Activated CD4-positive, alpha-beta memory T cell treated with anti-CD3 and anti-CD28 coated beads, Interleukin-2, amount 10 ng/mL, durations not matched to agents 7 days and 5 days (primary cell): Measurements from ENCODE around the gene ZNF236. TPM values are rescaled to one million over a fixed set of nuclear protein-coding genes. Genes with fewer than 3 reads are reported as not detected.

Experiments
- CTCF ChIA-PET: fragments of 350-600 bp; sonication (Branson Sonifier 250); formaldehyde crosslinking; loops from one replicate; lab custom pipeline; 2021; ENCODE audit warnings: antibody characterized with exemption, inconsistent platforms; lab: Charles Lee
- POLR2A ChIA-PET: fragments of 350-600 bp; sonication (Branson Sonifier 250); formaldehyde crosslinking; loops from one replicate; lab custom pipeline; 2021; ENCODE audit warnings: antibody characterized with exemption; lab: Charles Lee
- DNase-seq: peaks from one replicate; pipeline ENCODE4 v3.0.0-alpha.2; 2020
- H3K27ac Mint-ChIP-seq: one replicate; pipeline ENCODE4 v1.8.0; 2021; ENCODE audit warnings: mild to moderate bottlenecking, mixed read lengths
- H3K27me3 Mint-ChIP-seq: one replicate; pipeline ENCODE4 v1.8.0; 2021; ENCODE audit warnings: mixed read lengths
- H3K36me3 Mint-ChIP-seq: one replicate; pipeline ENCODE4 v1.8.0; 2021; ENCODE audit warnings: low read depth, mixed read lengths
- H3K4me1 Mint-ChIP-seq: one replicate; pipeline ENCODE4 v1.8.0; 2021; ENCODE audit warnings: mixed read lengths
- H3K4me3 Mint-ChIP-seq: one replicate; pipeline ENCODE4 v1.8.0; 2021; ENCODE audit warnings: mild to moderate bottlenecking, mixed read lengths
- H3K9me3 Mint-ChIP-seq: one replicate; pipeline ENCODE4 v1.8.0; 2021; ENCODE audit warnings: mixed read lengths
- total RNA-seq, 2 experiments: library from RNA; stranded (reverse); gene quantifications; one replicate each; pipeline ENCODE4 v1.2.3, GENCODE V29; 2021

The ZNF236 gene
- total RNA-seq, 2 experiments from 2014 or later: 17.9 to 20.2 TPM

DNA sequence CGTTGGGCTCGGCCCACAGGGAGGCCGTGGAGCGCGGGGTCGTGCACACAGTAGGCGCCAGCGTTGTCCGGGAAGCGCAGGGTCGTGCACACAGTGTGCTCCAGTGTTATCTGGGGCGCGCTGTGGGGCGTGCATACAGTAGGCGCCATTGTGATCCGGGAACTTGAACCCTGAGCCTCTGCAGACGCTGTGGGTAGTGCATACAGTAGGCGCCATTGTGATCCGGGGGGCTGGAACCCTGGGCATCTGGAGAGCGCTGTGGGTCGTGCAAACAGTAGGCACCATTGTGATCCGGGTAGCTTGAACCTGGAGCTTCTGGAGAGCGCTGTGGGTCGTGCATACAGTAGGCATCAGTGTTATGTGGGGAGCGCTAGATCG, 793 bp downstream of the ZNF236 start:
- POLR2A ChIA-PET: interaction anchor here (0.8 to 2.9 kb wide), 4 partner anchors 8 to 310 kb away, joined by 3 to 9 read pairs (median 3); partner anchors contain the start of gene MBP
- peak overlapping the region; percentile 79 for H3K4me3 Mint-ChIP-seq
- CTCF ChIA-PET: interaction anchor here (1.2 kb wide), 1 partner anchor 21 kb away, joined by 7 read pairs; no protein-coding TSS in a partner anchor
- H3K4me1 Mint-ChIP-seq: peaks cover 54% of the 10 kb centered on the region
- peak overlapping the region; percentile 72 for H3K27ac Mint-ChIP-seq
- H3K36me3 Mint-ChIP-seq: peaks cover 19% of the 10 kb centered on the region
- DNase-seq: no peak
- no peaks in the 10 kb centered on the region for H3K9me3 Mint-ChIP-seq
- H3K27me3 Mint-ChIP-seq: no peaks in the 10 kb centered on the region

GRCh38 chr18:76823587-76824011, 1.2 kb downstream of the ZNF236 start:
- POLR2A ChIA-PET: interaction anchor here (0.8 to 2.9 kb wide), 5 partner anchors 9 to 309 kb away, joined by 3 to 9 read pairs (median 3); partner anchors contain the start of gene MBP
- H3K36me3 Mint-ChIP-seq: peaks cover 15% of the 10 kb centered on the region
- H3K9me3 Mint-ChIP-seq: no peaks in the 10 kb centered on the region
- peaks cover 51% of the 10 kb centered on the region for H3K4me1 Mint-ChIP-seq
- CTCF ChIA-PET: interaction anchor here (1.1 to 1.2 kb wide), 2 partner anchors 21 to 25 kb away, joined by 3 to 7 read pairs; no protein-coding TSS in a partner anchor
- no peaks in the 10 kb centered on the region for H3K27me3 Mint-ChIP-seq
- no peak for DNase-seq
- H3K27ac Mint-ChIP-seq: peak overlapping the region; percentile 72
- H3K4me3 Mint-ChIP-seq: peak overlapping the region; percentile 79

DNA sequence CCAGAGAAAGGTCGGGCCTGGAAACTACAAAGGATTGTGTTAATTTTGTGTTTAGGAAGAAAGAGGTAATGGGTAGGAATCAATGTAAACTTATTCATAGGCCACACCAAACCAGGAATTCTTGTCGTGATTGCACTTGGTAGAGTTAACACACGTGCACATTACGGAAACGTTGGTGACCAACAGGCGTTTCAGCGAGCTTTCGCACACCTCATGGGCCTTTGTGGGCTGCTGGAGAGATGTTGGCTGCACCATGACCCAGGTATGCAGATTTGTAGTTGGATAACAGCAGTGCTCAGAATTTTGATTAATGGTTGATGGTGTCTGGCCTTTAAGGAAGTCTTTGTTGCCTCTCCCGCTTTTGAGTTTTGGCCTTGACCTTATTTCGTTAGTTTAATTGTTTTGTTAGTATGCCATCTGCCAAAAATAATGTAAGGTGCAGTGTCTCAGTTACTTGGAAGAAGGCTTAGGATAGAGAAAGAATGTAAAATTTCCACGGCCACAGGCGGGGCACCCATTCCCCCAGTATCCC, 1.9 kb downstream of the ZNF236 start:
- Mint-ChIP-seq H3K27me3 (no peaks in the 10 kb centered on the region), H3K9me3 (no peaks in the 10 kb centered on the region), H3K4me3 (peak overlapping the region; percentile 79), H3K36me3 (peaks cover 15% of the 10 kb centered on the region), H3K4me1 (peaks cover 48% of the 10 kb centered on the region), H3K27ac (peak overlapping the region; percentile 52)
- ChIA-PET POLR2A (interaction anchor here (1.0 to 1.3 kb wide), 3 partner anchors 9 to 139 kb away, joined by 3 read pairs; no protein-coding TSS in a partner anchor), CTCF (interaction anchor here (1.1 to 1.2 kb wide), 2 partner anchors 22 to 24 kb away, joined by 3 to 7 read pairs; no protein-coding TSS in a partner anchor)
- no peak for DNase-seq

GRCh38 chr18:76824754-76825153, 2.4 kb downstream of the ZNF236 start:
- POLR2A ChIA-PET: interaction anchor here (1.1 kb wide), 1 partner anchor 138 kb away, joined by 3 read pairs; no protein-coding TSS in a partner anchor
- DNase-seq: no peak
- peaks cover 14% of the 10 kb centered on the region for H3K36me3 Mint-ChIP-seq
- CTCF ChIA-PET: interaction anchor here (1.1 kb wide), 1 partner anchor 24 kb away, joined by 3 read pairs; no protein-coding TSS in a partner anchor
- no peaks in the 10 kb centered on the region for H3K9me3 Mint-ChIP-seq
- peaks cover 44% of the 10 kb centered on the region for H3K4me1 Mint-ChIP-seq
- peak overlapping the region; percentile 48 for H3K27ac Mint-ChIP-seq
- H3K27me3 Mint-ChIP-seq: no peaks in the 10 kb centered on the region
- H3K4me3 Mint-ChIP-seq: peak overlapping the region; percentile 40

DNA sequence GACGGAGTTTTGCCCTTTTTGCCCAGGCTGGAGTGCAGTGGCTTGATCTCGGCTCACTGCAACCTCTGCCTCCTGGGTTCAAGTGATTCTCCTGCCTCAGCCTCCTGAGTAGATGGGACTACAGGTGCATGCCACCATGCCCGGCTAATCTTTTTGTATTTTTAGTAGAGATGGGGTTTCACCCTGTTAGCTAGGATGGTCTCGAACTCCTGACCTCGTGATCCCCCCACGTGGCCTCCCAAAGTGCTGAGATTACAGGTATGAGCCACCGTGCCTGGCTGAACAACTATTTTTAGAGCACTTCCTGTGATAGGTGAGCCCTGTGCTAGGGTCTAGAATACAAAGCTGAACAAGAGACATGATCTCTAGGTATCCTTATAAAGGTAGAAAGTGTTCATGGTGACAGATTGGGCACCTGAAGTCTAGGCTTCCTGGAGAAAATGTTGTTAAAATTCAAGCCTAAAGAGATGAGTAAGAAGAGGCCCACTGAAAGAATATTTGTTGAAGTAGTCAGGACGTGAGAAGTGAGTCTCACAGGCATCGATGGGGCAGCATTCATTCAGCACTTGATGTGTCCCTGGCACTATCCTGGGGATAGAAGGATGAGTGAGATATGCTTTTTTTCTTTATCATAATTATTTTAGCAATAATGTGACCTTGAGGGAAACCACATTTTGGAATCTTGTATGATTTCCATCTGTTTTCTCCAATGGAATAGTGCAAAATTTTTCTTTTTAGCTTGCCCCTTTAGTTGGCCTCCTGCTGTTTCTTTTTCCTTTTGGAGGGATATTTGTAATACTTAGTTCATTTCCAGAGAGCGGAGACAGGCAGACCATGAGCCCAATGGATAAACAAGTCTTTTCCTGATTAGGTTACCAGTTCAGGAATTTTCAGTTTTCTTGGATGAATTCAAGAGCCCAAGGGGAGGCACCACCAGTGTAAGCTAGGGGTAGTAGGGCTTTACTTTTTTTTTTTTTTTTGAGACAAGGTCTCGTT, 5.1 kb downstream of the ZNF236 start:
- DNase-seq: no peak

GRCh38 chr18:76834379-76834778, 12.0 kb downstream of the ZNF236 start:
- CTCF ChIA-PET: no interaction called here
- POLR2A ChIA-PET: no interaction called here
- Mint-ChIP-seq H3K4me1 (peaks cover 11% of the 10 kb centered on the region), H3K4me3 (no peak overlapping the region), H3K27ac (no peak overlapping the region), H3K9me3 (no peaks in the 10 kb centered on the region), H3K36me3 (peaks cover 10% of the 10 kb centered on the region), H3K27me3 (no peaks in the 10 kb centered on the region)
- DNase-seq: no peak

More for the DNA sequence above, 5.1 kb downstream of the ZNF236 start:
- no peaks in the 10 kb centered on the region for H3K27me3 Mint-ChIP-seq
- no peaks in the 10 kb centered on the region for H3K9me3 Mint-ChIP-seq
- no peak overlapping the region for H3K27ac Mint-ChIP-seq
- ChIA-PET POLR2A (no interaction called here), CTCF (interaction anchor here (1.8 kb wide), 1 partner anchor 24 kb away, joined by 8 read pairs; no protein-coding TSS in a partner anchor)
- peaks cover 33% of the 10 kb centered on the region for H3K4me1 Mint-ChIP-seq
- H3K4me3 Mint-ChIP-seq: no peak overlapping the region
- peaks cover 13% of the 10 kb centered on the region for H3K36me3 Mint-ChIP-seq

DNA sequence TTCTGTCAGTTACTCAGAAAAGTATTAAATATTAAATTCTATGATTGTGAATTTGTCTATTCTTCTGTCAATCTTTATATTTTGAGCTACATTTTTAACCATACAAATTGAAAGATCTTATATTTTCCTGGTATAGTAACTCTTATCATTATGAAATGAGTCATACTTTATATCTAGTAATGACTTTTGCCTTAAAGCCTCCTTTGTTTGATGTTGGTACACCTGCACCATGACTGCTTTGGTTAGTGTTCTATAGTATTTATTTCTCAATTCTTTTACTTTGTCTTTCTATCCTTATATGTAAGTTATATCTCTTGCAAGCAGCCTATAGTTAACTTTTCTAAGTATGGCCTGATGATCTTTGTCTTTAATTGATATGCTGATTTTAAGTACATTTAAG, 13.0 kb downstream of the ZNF236 start:
- Mint-ChIP-seq H3K4me1 (peaks cover 11% of the 10 kb centered on the region), H3K27ac (no peak overlapping the region), H3K4me3 (no peak overlapping the region), H3K36me3 (peaks cover 10% of the 10 kb centered on the region), H3K27me3 (no peaks in the 10 kb centered on the region), H3K9me3 (no peaks in the 10 kb centered on the region)
- ChIA-PET CTCF (interaction anchor here (1.7 kb wide), 1 partner anchor 32 kb away, joined by 7 read pairs; no protein-coding TSS in a partner anchor), POLR2A (no interaction called here)
- no peak for DNase-seq

DNA sequence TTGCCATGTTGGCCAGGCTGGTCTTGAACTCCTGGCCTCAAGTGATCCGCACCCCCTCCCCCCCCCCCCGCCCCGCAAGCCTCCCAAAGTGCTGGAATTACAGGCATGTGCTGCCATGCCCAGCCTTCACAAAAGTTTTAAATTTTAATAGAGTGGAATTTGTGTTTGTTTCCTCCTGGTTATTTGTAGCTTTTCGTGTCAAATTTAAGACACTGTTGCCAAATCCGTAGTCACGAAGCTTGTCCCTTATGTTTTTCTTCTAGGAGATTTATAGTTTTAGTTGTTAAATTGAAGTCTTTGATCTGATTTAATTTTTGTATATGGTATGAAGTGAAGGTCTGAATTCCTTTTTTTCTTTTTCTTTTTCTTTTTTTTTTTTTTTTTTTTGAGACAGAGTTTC, 14.7 kb downstream of the ZNF236 start:
- no peak for DNase-seq
- Mint-ChIP-seq H3K27me3 (no peaks in the 10 kb centered on the region), H3K4me3 (no peak overlapping the region), H3K4me1 (peaks cover 11% of the 10 kb centered on the region), H3K27ac (no peak overlapping the region), H3K9me3 (no peaks in the 10 kb centered on the region), H3K36me3 (peaks cover 5% of the 10 kb centered on the region)
- ChIA-PET POLR2A (no interaction called here), CTCF (interaction anchor here (1.3 kb wide), 1 partner anchor 34 kb away, joined by 3 read pairs; no protein-coding TSS in a partner anchor)

DNA sequence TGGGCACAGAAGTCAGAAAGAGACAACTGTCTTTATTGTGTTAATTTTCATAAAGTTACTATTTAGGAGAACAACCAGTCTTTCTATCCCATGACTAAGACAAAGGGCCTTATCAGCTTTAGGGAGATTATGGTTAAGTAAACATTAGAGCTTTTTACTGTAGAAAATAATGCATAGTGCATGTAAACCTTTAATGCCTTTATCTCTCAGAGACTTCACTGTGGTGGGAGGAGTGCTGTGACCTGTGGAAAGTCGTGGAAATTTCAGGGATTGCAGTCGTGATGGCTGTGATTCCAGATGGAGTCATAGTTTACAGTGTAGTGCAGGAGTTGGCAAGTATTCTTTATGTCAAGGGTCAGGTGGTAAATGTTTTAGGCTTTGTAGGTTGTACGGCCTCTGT, 15.8 kb downstream of the ZNF236 start:
- H3K9me3 Mint-ChIP-seq: no peaks in the 10 kb centered on the region
- no peak for DNase-seq
- no peaks in the 10 kb centered on the region for H3K36me3 Mint-ChIP-seq
- no peaks in the 10 kb centered on the region for H3K27me3 Mint-ChIP-seq
- peaks cover 11% of the 10 kb centered on the region for H3K4me1 Mint-ChIP-seq
- ChIA-PET POLR2A (no interaction called here), CTCF (interaction anchor here (0.5 to 1.3 kb wide), 2 partner anchors 35 to 128 kb away, joined by 3 read pairs; no protein-coding TSS in a partner anchor)
- no peak overlapping the region for H3K27ac Mint-ChIP-seq
- no peak overlapping the region for H3K4me3 Mint-ChIP-seq

DNA sequence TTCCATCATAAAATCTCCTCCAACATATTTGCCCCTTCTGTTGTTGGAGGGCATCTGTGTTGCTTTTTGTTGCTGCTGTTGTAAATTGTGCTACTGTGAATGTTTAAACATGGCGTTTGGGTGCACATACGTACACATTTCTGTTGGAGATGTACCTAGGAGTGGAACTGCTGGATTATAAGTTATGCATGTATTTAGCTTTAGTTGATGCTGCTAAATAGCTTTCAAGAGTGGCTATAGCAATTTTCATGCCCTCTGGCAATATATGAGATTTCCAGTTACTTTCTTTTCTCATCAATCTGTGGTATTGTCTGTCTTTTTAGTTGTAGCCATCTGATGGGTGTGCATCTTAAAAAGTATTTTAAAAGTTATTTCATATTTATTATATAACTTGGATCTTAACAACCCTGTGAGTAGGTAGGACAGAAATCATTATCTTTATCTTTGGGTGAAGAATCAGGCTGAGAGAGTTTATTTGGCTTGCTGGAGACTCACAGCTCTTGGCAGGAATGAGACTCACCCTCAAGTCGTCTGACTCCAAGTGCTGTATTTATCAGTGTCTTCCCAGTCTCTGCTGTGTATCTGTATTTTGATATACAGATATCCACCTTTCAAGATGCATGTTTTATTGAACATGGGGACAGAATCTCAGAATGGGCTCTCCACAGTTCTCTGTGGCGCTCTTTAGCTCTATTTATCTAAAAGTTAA, 16.9 kb downstream of the ZNF236 start:
- no peaks in the 10 kb centered on the region for H3K27me3 Mint-ChIP-seq
- POLR2A ChIA-PET: no interaction called here

DNA sequence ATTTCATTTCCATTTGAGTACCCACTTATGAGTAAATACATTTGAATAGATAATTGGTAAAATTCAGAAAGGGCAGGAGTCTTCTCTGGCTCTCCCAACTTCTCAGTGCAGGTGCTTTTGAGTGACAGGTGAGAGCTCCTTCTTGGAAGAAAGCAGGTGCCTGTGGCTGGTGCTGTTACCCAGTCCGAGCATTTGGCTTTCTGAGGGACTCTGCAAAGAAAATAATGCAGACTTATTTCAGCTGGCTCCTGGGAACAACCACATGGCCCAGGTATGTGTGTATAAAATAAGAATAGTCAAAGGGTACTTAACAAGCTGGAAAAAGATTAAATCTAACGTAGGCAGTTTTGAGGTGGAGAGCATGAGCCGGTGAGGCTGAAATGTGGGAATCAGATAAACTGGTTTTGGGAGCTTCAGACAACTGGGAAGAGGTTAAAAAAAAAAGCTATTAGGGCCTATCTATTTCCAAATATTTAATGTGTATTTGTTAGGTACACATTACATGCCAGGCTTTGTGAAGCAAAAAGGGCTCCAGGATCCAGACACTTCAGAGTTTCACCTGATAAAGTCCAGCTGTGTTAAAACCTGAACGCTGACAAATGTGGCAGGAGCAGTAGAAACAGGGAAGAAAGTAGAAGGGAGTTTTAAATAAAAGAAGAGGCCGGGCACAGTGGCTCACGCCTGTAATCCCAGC, 20.6 kb downstream of the ZNF236 start:
- H3K9me3 Mint-ChIP-seq: no peaks in the 10 kb centered on the region
- no peaks in the 10 kb centered on the region for H3K27me3 Mint-ChIP-seq
- H3K4me3 Mint-ChIP-seq: no peak overlapping the region
- POLR2A ChIA-PET: no interaction called here
- H3K4me1 Mint-ChIP-seq: peaks cover 8% of the 10 kb centered on the region
- H3K36me3 Mint-ChIP-seq: no peaks in the 10 kb centered on the region
- no peak for DNase-seq
- H3K27ac Mint-ChIP-seq: no peak overlapping the region
- CTCF ChIA-PET: interaction anchor here (1.1 kb wide), 1 partner anchor 40 kb away, joined by 3 read pairs; no protein-coding TSS in a partner anchor

More for the DNA sequence above, 16.9 kb downstream of the ZNF236 start:
- CTCF ChIA-PET: interaction anchor here (0.9 kb wide), 1 partner anchor 36 kb away, joined by 3 read pairs; no protein-coding TSS in a partner anchor
- no peaks in the 10 kb centered on the region for H3K36me3 Mint-ChIP-seq
- DNase-seq: no peak
- no peak overlapping the region for H3K4me3 Mint-ChIP-seq
- H3K9me3 Mint-ChIP-seq: no peaks in the 10 kb centered on the region
- H3K27ac Mint-ChIP-seq: no peak overlapping the region
- peaks cover 11% of the 10 kb centered on the region for H3K4me1 Mint-ChIP-seq
